ENCODE results near the gene ST8SIA6.
"Not testable (repeated sequence)": the region's sequence is repeated elsewhere in the genome, so short reads cannot be mapped to it uniquely, and the experiment has no call there.

Gene ST8SIA6

DNA sequence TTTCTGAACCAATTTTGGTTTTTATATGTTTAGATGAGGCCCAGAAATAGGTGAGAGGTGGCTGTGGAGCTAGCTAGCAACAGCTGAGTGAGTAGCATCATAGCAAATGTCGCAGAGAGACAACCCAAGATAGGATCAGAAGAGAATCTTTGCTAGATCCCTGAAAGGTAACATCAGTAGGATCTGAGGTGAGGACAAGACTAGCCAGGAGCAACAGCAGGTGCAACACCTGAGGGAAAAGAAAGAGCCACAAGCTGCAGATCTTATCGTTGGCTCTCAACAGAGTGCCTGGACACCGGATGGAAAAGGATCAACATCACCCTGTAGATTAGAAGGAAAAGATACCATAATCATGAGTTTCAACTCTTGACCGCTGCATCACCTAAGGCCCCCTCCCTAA is 4.4 kb downstream of the ST8SIA6 start:
- no peak overlapping the region for H3K4me3 ChIP-seq (ENCODE audit: low read length)
- TF ChIP-seq, protein P1, sequence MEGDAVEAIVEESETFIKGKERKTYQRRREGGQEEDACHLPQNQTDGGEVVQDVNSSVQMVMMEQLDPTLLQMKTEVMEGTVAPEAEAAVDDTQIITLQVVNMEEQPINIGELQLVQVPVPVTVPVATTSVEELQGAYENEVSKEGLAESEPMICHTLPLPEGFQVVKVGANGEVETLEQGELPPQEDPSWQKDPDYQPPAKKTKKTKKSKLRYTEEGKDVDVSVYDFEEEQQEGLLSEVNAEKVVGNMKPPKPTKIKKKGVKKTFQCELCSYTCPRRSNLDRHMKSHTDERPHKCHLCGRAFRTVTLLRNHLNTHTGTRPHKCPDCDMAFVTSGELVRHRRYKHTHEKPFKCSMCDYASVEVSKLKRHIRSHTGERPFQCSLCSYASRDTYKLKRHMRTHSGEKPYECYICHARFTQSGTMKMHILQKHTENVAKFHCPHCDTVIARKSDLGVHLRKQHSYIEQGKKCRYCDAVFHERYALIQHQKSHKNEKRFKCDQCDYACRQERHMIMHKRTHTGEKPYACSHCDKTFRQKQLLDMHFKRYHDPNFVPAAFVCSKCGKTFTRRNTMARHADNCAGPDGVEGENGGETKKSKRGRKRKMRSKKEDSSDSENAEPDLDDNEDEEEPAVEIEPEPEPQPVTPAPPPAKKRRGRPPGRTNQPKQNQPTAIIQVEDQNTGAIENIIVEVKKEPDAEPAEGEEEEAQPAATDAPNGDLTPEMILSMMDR (conservative IDR thresholded peaks at IDR 0.05; ENCODE audit: low read length) = no peak
- no peak for DNase-seq (ENCODE audit: low read depth)

DNA sequence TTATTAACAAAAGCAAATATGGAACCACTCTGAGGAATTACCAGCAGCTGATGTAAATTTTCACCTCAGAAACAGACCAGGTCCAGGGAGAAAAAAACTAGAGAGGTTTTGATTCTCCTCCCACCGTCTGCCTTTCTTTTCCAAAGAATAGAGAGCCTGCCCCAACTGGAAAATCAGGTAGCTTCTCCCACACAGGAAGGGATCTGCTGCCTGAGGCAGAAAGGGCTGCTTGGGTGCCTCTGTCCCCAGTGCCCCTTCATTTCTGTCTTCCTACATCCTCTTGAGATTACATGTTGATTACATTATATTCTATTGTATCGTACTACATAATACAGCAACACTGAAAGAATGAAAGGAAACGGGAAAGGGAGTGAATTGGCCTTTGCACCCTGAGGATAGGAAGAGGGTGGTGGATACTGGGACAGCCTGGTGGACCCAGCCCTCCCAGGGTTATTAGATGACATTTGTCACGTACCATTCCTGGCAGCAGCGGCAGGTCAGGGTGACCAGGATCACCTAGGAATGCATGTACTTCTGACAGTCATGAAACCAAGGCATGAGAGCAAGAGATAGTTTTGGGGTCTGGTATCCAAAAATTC is 8.9 kb downstream of the ST8SIA6 start:
- TF ChIP-seq, protein P1 (conservative IDR thresholded peaks at IDR 0.05; ENCODE audit: low read length) = no peak
- no peak overlapping the region for H3K4me3 ChIP-seq (ENCODE audit: low read length)
- DNase-seq (ENCODE audit: low read depth) = no peak

- TF ChIP-seq, protein P1 (conservative IDR thresholded peaks at IDR 0.05; ENCODE audit: low read length) = no peak
- DNase-seq (ENCODE audit: low read depth) = no peak
- no peak overlapping the region for H3K4me3 ChIP-seq (ENCODE audit: low read length)
Measured at GRCh38 chr10:17444388-17444714, 10.0 kb downstream of the ST8SIA6 start.

DNA sequence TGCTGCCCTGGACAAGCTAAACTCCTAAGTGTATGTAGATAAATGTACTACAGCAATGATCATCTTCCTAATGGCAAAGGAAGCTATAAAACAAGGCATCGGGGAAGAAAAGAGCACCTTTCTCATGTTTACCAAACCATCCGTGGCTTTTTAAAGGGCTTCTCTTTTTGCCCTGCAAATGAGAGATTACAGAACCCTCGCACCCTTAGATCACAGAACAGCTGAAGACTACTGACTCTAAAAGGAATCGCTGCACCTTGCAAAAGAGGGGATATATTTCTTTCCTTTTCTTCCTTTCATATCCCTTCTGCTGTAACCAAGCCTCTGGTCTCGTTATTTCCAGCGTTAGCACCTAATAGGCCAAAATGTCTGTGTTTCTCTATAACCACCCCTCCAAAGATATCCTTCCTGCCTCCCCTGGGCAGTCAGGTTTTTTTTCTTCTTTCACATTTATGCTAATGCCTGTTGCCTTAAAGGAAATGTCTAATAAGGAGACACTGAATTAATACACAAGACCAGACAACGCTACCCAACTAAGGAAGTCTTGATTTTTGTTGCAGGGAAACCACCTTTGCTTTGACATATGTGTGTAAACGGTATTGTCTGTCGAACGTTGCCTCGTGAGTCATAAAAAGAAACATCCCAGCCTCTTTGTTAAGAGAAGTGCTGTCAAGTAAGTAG is 10.5 kb downstream of the ST8SIA6 start:
- H3K4me3 ChIP-seq (ENCODE audit: low read length) = no peak overlapping the region
- TF ChIP-seq, protein P1 (conservative IDR thresholded peaks at IDR 0.05; ENCODE audit: low read length) = no peak
- no peak for DNase-seq (ENCODE audit: low read depth)

GRCh38 chr10:17438583-17438982 is 15.8 kb downstream of the ST8SIA6 start:
- no peak for DNase-seq (ENCODE audit: low read depth)
- TF ChIP-seq, protein P1 (conservative IDR thresholded peaks at IDR 0.05; ENCODE audit: low read length) = no peak
- H3K4me3 ChIP-seq (ENCODE audit: low read length) = no peak overlapping the region

- not testable (repeated sequence) for H3K4me3 ChIP-seq (ENCODE audit: low read length); DNase-seq (ENCODE audit: low read depth)
Measured at GRCh38 chr10:17436578-17436977, 17.8 kb downstream of the ST8SIA6 start.

DNA sequence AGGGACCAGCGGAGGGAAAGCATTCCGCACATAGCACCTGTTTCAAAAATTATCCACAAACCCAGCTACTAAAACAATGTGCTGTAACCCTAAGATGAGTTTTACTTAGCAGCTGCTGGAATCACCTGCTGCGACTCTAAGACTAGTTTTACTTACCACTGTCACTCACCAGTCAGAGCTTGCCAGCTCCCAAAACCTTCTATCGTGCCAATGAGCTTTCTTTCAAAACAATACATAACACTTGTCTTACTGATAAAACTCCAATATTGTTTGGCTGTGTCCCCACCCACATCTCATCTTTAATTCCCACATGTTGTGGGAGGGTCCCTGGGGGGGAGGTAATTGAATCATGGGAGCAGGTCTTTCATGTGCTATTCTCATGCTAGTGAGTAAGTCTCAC is 18.4 kb downstream of the ST8SIA6 start:
- no peak overlapping the region for H3K4me3 ChIP-seq (ENCODE audit: low read length)
- DNase-seq (ENCODE audit: low read depth) = no peak
- TF ChIP-seq, protein P1 (conservative IDR thresholded peaks at IDR 0.05; ENCODE audit: low read length) = no peak
